ENCODE results near the gene IL15.
"Not testable (repeated sequence)": the region's sequence is repeated elsewhere in the genome, so short reads cannot be mapped to it uniquely, and the experiment has no call there.

The IL15 gene

DNA sequence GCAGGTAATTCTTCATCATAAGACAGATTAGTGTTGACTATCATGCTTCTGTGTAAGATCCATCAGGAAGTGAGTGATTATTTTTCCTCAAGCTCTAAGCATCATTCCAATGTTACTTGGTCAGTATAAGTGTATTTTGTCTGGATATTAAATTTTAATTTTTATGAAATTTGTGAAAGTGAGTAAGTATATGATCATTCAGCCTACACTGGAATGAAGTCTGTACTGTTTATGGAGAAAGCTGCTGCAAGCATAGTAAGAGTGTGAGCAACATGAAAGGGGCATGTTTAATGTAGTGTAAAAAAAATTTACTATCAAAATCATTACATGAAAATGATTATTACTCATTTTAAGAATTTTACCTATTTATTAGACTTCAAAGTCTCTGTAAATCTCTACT lies 84.8 kb downstream of the IL15 start:
- no peak for DNase-seq (ENCODE audit: low spot score)
- TF ChIP-seq, protein P1, sequence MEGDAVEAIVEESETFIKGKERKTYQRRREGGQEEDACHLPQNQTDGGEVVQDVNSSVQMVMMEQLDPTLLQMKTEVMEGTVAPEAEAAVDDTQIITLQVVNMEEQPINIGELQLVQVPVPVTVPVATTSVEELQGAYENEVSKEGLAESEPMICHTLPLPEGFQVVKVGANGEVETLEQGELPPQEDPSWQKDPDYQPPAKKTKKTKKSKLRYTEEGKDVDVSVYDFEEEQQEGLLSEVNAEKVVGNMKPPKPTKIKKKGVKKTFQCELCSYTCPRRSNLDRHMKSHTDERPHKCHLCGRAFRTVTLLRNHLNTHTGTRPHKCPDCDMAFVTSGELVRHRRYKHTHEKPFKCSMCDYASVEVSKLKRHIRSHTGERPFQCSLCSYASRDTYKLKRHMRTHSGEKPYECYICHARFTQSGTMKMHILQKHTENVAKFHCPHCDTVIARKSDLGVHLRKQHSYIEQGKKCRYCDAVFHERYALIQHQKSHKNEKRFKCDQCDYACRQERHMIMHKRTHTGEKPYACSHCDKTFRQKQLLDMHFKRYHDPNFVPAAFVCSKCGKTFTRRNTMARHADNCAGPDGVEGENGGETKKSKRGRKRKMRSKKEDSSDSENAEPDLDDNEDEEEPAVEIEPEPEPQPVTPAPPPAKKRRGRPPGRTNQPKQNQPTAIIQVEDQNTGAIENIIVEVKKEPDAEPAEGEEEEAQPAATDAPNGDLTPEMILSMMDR (IDR thresholded peaks at IDR 0.05; ENCODE audit: extremely low read depth, missing control alignments): no peak

DNA sequence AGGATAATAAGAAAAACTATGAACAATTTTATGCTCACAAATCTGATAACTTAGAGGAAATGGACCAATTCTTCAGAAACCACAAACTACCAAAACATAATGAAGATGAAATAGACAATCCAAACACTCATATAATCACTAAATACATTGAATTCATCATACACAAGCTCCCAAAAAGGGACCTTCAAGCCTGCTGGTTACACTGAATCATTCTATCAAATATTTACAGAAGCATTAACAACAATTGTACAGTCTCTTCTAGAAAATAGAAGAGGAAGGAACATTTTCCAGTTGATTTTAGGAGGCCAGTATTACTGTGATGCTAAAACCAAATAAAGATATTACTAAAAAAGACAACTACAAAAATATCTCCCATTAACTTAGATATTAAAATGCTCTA lies 88.3 kb downstream of the IL15 start:
- no peak for DNase-seq (ENCODE audit: low spot score)
- TF ChIP-seq, protein P1 (IDR thresholded peaks at IDR 0.05; ENCODE audit: extremely low read depth, missing control alignments): no peak

DNA sequence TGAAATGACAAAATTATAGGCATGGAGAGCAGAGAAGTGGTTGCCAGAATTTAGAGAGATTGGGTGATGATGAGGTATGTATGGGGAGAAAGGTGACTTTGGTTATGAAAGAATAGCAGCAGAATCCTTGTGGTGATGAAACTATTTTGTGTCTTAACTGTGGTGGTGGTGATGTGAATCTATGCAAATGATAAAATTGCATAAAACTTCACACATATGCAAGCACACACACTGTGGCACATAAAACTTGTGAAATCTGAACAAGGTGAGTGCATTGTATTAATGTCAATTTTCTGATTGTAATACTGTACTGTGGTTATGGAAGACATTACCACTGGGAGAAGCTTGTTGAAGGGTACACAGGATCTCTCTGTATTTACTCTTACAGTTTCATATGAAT lies 91.0 kb downstream of the IL15 start:
- TF ChIP-seq, protein P1 (IDR thresholded peaks at IDR 0.05; ENCODE audit: extremely low read depth, missing control alignments): no peak
- DNase-seq (ENCODE audit: low spot score): no peak

DNA sequence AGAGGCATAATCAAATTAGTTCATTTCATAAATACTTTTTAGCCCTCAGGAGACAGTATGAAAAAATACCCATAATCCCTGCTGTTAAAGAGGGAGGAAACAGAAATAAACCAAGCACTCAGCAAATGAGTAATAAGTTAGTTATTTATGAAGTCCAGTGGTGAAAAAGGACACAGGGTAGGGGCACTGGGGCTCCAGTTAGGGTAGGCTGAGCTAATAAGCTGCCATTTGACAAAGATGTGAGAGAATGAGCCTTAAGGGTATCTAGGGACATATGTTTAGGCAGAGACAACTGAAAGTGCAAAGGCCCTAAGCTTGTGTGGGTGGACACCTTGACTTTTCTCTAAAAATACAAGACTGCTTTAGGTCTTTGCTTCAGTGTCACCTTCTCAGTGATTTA lies 94.4 kb downstream of the IL15 start:
- TF ChIP-seq, protein P1 (IDR thresholded peaks at IDR 0.05; ENCODE audit: extremely low read depth, missing control alignments): no peak
- no peak for DNase-seq (ENCODE audit: low spot score)

DNA sequence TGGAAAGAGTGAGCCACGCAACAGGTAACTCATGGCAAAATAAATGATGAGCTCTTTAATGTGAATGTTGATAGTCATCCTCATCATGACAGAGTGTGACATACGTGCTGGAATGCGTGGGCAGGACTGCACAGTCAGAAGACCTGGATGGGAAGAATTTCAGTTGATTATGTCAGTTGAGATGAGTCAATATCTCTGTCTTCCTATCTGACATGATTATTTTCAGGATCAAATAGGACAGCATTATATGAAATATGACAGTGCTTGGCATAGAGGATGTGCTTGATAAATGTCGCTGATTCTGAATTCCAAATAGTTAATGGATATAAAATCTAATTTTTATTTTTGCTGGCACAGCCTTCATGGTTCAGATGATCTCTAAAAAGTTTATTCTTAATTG lies 95.1 kb downstream of the IL15 start:
- TF ChIP-seq, protein P1 (IDR thresholded peaks at IDR 0.05; ENCODE audit: extremely low read depth, missing control alignments): no peak
- DNase-seq (ENCODE audit: low spot score): no peak

DNA sequence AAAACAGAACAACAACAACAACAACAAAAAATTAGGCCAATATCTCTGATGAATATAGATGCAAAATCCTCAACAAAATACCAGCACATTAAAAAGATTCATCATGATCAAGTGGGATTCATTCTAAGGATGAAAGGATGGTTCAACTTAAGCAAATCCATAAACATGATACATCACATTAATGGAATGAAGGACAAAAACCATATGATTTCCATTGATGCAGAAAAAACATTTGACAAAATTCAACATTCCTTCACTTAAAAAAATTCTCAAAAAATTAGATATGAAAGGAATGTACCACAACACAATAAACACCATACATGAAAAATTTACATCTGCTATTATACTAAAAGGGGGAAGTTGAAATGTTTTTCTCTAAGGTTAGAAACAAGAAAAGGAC lies 103.3 kb downstream of the IL15 start:
- TF ChIP-seq, protein P1 (IDR thresholded peaks at IDR 0.05; ENCODE audit: extremely low read depth, missing control alignments): no peak
- no peak for DNase-seq (ENCODE audit: low spot score)

DNA sequence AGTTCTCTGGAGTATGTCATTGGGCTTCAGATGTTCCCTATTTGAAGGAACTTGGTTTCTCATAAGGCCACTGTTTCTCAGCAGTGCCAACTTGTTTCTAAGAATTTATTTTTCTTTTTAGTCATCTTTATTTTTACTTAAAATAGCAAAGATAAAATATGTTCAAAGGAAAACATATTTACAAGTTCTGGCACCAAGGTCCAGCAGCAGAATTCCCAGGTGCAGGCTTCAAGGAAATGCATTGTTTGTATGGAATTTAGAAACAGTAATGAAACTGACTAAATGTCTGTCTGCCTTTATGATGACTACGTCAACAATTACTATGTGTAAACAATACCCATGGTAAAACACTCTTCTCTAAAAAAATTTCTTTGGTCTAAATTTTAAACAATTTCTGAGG lies 109.6 kb downstream of the IL15 start:
- TF ChIP-seq, protein P1 (IDR thresholded peaks at IDR 0.05; ENCODE audit: extremely low read depth, missing control alignments): no peak
- no peak for DNase-seq (ENCODE audit: low spot score)

DNA sequence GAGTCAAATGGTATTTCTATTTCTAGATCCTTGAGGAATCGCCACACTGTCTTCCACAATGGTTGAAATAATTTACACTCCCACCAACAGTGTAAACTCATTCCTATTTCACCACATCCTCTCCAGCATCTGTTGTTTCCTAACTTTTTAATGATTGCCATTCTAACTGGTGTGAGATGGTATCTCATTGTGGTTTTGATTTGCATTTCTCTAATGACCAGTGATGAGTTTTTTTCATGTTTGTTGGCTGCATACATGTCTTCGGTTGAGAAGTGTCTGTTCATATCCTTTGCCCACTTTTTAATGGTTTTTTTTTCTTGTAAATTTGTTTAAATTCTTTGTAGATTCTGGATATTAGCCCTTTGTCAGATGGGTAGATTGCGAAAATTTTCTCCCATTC lies 115.4 kb downstream of the IL15 start:
- DNase-seq (ENCODE audit: low spot score): not testable (repeated sequence)
